Esophagus (tissue), 2 donors: Measurements from ENCODE around the gene DHTKD1. TPM values are rescaled to one million over a fixed set of nuclear protein-coding genes. Genes with fewer than 3 reads are reported as not detected.

Experiments
- H3K27ac ChIP-seq, 2 donors: one replicate each; pipeline ENCODE4 v1.5.1; 2013; ENCODE audit warnings: low read depth in 2 of 2, mild to moderate bottlenecking in 2 of 2, inconsistent platforms in 1 of 2, low read length in 1 of 2, moderate library complexity in 1 of 2
- H3K27me3 ChIP-seq, 2 donors: one replicate each; pipeline ENCODE4 v1.6.1; 2013; ENCODE audit warnings: low read length in 2 of 2, control low read depth in 1 of 2, mild to moderate bottlenecking in 1 of 2; ENCODE audit not compliant: insufficient read depth in 2 of 2, control insufficient read depth in 1 of 2
- H3K36me3 ChIP-seq, 2 donors: one replicate each; pipeline ENCODE4 v1.6.1; 2013; ENCODE audit warnings: low read length in 1 of 2; ENCODE audit not compliant: control insufficient read depth in 2 of 2, insufficient read depth in 2 of 2
- H3K4me1 ChIP-seq, 2 donors: one replicate each; pipeline ENCODE4 v1.6.1; 2013; ENCODE audit warnings: low read length in 1 of 2; ENCODE audit not compliant: control insufficient read depth in 2 of 2, insufficient read depth in 2 of 2
- H3K4me3 ChIP-seq, 2 donors: one replicate each; pipeline ENCODE4 v1.5.1; 2013; ENCODE audit warnings: low read length in 2 of 2, mild to moderate bottlenecking in 2 of 2, low read depth in 1 of 2, moderate library complexity in 1 of 2
- H3K9me3 ChIP-seq, 2 donors: one replicate each; pipeline ENCODE4 v1.6.1; 2013; ENCODE audit warnings: mild to moderate bottlenecking in 2 of 2, low read depth in 1 of 2, low read length in 1 of 2, moderate library complexity in 1 of 2; ENCODE audit not compliant: control insufficient read depth in 2 of 2, insufficient read depth in 1 of 2
- WGBS, 2 donors: extraction: QIAGEN DNeasy Blood & Tissue Kit; methylation state at CpG; one replicate each; pipeline ENCODE4 v1.1.7; 2013; 5-methylcytosine and 5-hydroxymethylcytosine counted together
- polyA plus RNA-seq, 2 donors: library from polyadenylated mRNA; stranded (reverse); fragments of 200-250 nt; gene quantifications; one replicate each; pipeline ENCODE4 v1.2.3, GENCODE V29; 2013
- donor health status: healthy with polysubstance abuse.
- donor health status: Bipolar disorder and iron deficiency.

The DHTKD1 gene
- polyA plus RNA-seq, 2 donors = 6.3 to 6.6 TPM

DNA sequence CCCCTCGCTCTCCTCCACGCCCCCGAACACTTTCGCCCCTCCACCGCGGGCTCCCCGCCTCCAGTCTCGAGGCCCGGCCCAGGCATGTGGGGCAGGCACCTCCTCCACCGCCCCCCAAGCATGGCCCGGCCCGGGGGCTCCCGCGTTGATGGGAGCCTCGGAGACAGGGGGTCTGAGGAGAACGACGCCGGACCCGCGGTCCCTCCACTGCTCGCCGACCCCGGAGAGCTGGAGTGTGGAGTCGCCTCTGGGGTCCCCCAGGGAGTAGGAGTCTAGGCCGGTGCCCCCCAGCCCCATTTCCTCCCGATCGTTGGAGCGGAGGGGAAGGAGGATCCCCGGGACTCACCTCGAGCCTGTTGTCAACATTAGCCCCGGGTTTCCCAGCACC, 26.4 kb upstream of the DHTKD1 start:
- Histone ChIP-seq H3K36me3 (no peaks in the 10 kb centered on the region), H3K9me3 (no peaks in the 10 kb centered on the region), H3K4me1 (no peaks in the 10 kb centered on the region), H3K27me3 (no peaks in the 10 kb centered on the region), H3K27ac (peak overlapping the region; percentile 90 to 93), H3K4me3 (peak overlapping the region; percentile 95 to 100)
- 1% methylated on average over 28 to 31 of the region's 31 CpGs for WGBS, 2 donors

DNA sequence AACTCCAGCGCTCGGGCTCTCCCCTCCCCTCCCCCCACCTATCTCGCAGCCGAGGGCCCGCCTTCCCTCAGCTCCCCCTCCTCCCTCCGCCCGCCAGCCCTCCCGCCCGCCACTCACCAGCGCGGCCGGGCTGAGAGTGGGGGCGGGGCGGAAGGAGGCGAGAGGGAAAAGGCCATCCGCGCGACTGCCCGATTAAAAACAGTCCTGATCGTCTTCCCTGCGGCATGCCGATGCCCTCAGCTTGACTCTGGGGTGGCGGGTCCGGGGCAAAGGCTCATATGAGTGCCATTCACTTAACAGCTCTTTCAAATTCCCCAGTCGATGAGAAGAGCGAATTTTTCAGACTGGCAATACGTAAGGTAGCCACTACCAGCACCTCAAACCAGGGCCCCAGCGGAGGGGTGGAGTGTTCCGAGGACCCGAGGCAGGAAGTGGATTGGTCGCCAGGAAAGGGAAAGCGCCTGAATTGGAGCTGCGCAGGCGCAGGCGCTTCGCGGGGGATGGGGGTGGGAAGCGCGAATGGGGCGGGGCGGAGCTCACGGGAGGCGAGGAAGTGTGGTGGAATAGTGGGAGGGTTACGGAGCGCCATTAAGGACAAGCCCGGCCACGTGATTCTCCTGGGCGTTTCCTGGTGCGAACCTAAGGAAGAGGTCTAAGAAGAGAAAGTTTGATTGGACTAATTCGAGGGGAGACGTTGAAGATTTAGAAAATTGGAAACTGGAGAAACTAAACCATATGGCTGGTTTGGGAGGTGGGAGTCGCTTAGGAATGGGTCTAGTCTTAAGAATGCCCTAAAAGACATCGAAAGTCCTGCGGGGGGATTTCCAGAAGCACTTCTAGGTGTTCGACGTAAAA, 25.7 kb upstream of the DHTKD1 start, which contains the start of gene UPF2:
Gene UPF2, minus strand, starts transcription at position 13 of the 855 bp plus-strand sequence. CDS start 7,386 bp downstream, outside the sequence.
- Histone ChIP-seq H3K27me3 (no peaks in the 10 kb centered on the region), H3K9me3 (no peaks in the 10 kb centered on the region), H3K27ac (peak within 1 kb of the TSS; percentile 98), H3K4me3 (peak within 1 kb of the TSS; percentile 95 to 100), H3K36me3 (no peaks in the 10 kb centered on the region), H3K4me1 (no peaks in the 10 kb centered on the region)
- 3 to 4% methylated on average over 50 to 56 of the region's 56 CpGs for WGBS, 2 donors

DNA sequence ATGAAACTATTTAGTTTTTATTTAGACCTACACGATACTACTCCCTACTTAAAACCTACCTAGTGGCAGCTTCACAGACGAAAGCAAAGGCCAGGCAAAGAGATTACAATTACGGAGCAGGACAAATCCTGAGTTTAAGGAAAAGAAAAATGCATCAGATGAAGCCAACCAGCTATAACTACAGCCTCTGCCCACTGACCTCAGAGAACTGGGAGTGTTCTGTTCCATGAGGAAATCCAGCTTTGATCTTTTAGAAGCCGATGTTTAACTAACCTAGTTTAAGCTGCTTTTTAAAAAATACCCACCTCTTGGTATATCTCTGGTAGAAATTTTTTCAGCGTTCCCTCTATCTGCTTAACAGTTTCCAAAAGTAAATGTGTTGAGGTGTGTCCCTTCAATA, 23.2 kb upstream of the DHTKD1 start:
- Histone ChIP-seq H3K9me3 (no peaks in the 10 kb centered on the region), H3K27ac (no peak overlapping the region), H3K36me3 (no peaks in the 10 kb centered on the region), H3K4me3 (no peak overlapping the region), H3K4me1 (no peaks in the 10 kb centered on the region), H3K27me3 (no peaks in the 10 kb centered on the region)
- 77 to 81% methylated on average over 5 of the region's 5 CpGs for WGBS, 2 donors

DNA sequence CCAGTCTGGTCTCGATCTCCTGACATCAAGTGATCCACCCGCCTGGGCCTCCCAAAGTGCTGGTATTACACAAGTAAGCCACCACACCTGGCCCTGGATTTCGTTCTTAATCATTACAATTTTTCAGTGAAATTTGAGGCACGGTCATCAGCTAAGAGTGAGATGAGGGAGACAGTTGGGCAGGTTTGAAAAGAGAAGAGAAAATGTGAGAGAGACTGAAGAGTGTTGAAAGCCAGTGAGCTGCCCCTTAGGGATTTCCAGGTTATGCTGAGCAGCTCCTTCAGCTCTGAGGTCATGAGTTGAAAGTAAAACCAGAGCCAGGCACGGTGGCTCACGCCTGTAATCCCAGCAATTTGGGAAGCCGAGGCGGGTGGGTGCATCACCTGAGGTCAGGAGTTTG, 20.2 kb upstream of the DHTKD1 start:
- no peaks in the 10 kb centered on the region for H3K36me3 ChIP-seq
- H3K27me3 ChIP-seq = no peaks in the 10 kb centered on the region
- H3K27ac ChIP-seq = no peak overlapping the region
- H3K4me1 ChIP-seq = no peaks in the 10 kb centered on the region
- H3K9me3 ChIP-seq = no peaks in the 10 kb centered on the region
- no peak overlapping the region for H3K4me3 ChIP-seq
- 73 to 88% methylated on average over 8 of the region's 8 CpGs for WGBS, 2 donors

DNA sequence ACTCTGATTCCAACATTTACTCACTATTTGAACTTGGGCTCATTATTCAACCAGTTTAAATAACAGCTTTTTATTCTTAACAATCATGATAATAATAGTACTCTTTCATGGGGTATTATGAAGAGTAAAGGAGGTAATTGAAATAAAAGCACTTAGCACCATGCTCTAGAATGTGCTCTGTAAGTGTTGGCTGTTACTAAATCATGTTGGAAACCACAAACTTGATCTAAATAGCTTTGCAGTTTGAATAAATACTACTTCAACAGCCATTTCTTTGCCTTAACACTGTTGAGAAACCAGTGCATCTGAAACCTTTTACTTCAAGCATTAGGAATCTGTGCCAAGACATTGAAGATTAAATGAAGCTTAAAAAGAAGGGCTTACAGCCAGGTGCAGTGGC, 18.2 kb upstream of the DHTKD1 start:
- no peaks in the 10 kb centered on the region for H3K27me3 ChIP-seq
- H3K4me3 ChIP-seq = no peak overlapping the region
- peaks cover 0 to 2% of the 10 kb centered on the region in 2 donors for H3K4me1 ChIP-seq
- H3K27ac ChIP-seq = no peak overlapping the region
- no peaks in the 10 kb centered on the region for H3K9me3 ChIP-seq
- H3K36me3 ChIP-seq = no peaks in the 10 kb centered on the region

DNA sequence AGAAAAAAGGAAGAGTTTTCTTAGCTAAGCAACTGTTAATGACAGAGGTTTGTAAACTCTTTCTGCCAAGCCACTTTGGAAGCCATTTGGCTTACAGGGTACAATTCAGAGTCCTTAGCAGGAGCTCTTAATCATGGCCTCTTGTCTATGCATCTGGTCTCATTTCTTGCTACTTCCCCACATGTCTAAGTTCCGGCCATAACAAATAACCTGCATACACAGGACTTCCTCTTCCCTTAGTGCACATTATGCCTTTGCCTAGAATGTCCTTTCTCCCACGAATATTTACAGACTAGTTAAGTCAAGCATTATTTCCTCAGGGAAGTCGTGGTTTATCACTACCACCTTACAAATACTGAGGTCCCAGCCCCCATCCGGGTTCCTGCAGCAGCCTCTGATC, 17.5 kb upstream of the DHTKD1 start:
- no peak overlapping the region for H3K4me3 ChIP-seq
- 58 to 69% methylated on average over 4 of the region's 4 CpGs for WGBS, 2 donors
- H3K27ac ChIP-seq = no peak overlapping the region
- peaks cover 0 to 2% of the 10 kb centered on the region in 2 donors for H3K4me1 ChIP-seq
- no peaks in the 10 kb centered on the region for H3K9me3 ChIP-seq
- H3K36me3 ChIP-seq = no peaks in the 10 kb centered on the region
- no peaks in the 10 kb centered on the region for H3K27me3 ChIP-seq

DNA sequence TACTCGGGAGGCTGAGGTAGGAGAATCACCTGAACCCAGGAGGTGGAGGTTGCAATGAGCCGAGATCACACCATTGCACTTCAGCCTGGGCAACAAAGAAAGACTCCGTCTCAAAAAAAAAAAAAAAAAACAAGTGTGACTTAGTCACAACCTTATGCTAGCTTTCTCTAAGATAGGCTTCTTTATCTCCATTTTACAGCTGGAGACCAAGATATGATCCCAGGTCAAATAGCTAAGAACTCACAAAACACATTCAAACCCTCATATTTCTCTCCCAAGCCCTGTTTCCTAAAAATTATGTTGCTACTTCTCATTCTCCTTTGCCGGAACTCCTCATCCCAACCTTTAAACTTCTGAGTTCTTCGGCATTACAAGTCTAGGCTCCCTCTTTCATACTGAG, 13.0 kb upstream of the DHTKD1 start:
- Histone ChIP-seq H3K4me1 (peaks cover 0 to 2% of the 10 kb centered on the region in 2 donors), H3K4me3 (no peak overlapping the region)

DNA sequence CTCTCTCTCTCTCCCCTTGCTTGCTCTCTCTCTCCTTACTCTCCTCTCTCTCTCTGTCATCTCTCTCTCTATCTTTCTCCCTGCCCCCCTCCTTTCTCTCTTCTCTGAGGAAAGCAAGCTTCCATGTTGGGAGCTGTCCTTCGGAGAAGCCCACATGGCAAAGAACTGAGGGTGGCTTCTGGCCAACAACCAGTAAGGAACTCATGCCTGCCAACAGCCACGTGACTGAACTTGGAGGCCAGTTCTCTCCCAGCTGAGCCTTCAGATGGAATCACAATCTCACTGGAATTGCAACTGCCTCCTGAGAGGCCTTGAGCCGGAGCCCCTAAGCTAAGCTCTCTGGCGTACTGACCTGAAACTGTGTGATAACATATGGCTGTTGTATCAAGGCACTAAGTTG, 12.0 kb upstream of the DHTKD1 start:
- H3K4me3 ChIP-seq = no peak overlapping the region
- no peak overlapping the region for H3K27ac ChIP-seq
- 51 to 66% methylated on average over 4 of the region's 4 CpGs for WGBS, 2 donors
- H3K27me3 ChIP-seq = no peaks in the 10 kb centered on the region
- H3K36me3 ChIP-seq = no peaks in the 10 kb centered on the region
- H3K4me1 ChIP-seq = peaks cover 0 to 2% of the 10 kb centered on the region in 2 donors
- no peaks in the 10 kb centered on the region for H3K9me3 ChIP-seq

More for the DNA sequence above, 13.0 kb upstream of the DHTKD1 start:
- 77 to 93% methylated on average over 5 of the region's 5 CpGs for WGBS, 2 donors
- H3K27me3 ChIP-seq = no peaks in the 10 kb centered on the region
- no peaks in the 10 kb centered on the region for H3K9me3 ChIP-seq
- no peaks in the 10 kb centered on the region for H3K36me3 ChIP-seq
- no peak overlapping the region for H3K27ac ChIP-seq

DNA sequence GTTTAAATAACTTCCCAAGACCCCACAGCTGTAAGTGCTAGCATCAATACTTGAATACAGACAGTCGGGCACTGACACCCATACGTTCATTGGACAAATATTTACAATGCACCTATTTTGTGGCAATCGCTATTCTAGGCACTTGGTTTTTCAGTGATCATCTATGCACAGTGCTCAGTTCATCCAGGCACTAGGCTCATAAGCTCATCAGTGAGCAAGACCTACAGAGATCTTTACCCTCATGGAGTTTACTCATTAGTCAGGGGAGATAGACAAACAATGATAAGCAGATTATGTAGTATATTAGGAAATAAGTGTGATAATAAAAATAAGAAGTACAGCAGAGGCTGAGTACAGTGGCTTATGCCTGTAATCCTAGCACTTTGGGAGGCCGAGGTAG, 7.6 kb upstream of the DHTKD1 start:
- no peaks in the 10 kb centered on the region for H3K27me3 ChIP-seq
- no peaks in the 10 kb centered on the region for H3K9me3 ChIP-seq
- WGBS, 2 donors = 83 to 88% methylated on average over 4 of the region's 4 CpGs
- no peak overlapping the region for H3K27ac ChIP-seq
- H3K36me3 ChIP-seq = no peaks in the 10 kb centered on the region
- H3K4me1 ChIP-seq = no peaks in the 10 kb centered on the region
- no peak overlapping the region for H3K4me3 ChIP-seq
